Measurements from ENCODE around the gene GOLM1.

GOLM1 gene

GRCh38 chr9:86141843-86142242 is 42.5 kb upstream of the GOLM1 start (continued):
- TF ChIP-seq, protein P1, sequence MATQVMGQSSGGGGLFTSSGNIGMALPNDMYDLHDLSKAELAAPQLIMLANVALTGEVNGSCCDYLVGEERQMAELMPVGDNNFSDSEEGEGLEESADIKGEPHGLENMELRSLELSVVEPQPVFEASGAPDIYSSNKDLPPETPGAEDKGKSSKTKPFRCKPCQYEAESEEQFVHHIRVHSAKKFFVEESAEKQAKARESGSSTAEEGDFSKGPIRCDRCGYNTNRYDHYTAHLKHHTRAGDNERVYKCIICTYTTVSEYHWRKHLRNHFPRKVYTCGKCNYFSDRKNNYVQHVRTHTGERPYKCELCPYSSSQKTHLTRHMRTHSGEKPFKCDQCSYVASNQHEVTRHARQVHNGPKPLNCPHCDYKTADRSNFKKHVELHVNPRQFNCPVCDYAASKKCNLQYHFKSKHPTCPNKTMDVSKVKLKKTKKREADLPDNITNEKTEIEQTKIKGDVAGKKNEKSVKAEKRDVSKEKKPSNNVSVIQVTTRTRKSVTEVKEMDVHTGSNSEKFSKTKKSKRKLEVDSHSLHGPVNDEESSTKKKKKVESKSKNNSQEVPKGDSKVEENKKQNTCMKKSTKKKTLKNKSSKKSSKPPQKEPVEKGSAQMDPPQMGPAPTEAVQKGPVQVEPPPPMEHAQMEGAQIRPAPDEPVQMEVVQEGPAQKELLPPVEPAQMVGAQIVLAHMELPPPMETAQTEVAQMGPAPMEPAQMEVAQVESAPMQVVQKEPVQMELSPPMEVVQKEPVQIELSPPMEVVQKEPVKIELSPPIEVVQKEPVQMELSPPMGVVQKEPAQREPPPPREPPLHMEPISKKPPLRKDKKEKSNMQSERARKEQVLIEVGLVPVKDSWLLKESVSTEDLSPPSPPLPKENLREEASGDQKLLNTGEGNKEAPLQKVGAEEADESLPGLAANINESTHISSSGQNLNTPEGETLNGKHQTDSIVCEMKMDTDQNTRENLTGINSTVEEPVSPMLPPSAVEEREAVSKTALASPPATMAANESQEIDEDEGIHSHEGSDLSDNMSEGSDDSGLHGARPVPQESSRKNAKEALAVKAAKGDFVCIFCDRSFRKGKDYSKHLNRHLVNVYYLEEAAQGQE (tag by site-specific recombination; IDR thresholded peaks at IDR 0.05) = no peak
- TF ChIP-seq ZNF473 (tag by site-specific recombination; IDR thresholded peaks at IDR 0.05) = no peak
- no peak for TF ChIP-seq ZNF658 (tag by site-specific recombination; IDR thresholded peaks at IDR 0.05)
- peak; percentile 99 for TF ChIP-seq OVOL3 (tag by site-specific recombination; IDR thresholded peaks at IDR 0.05)
- no peak for TF ChIP-seq ZNF169 (tag by site-specific recombination; IDR thresholded peaks at IDR 0.05)
- TF ChIP-seq ZNF704 (tag by site-specific recombination; IDR thresholded peaks at IDR 0.05) = no peak
- TF ChIP-seq ZNF548 (tag by site-specific recombination; IDR thresholded peaks at IDR 0.05) = no peak
- TF ChIP-seq ZNF223 (tag by site-specific recombination; IDR thresholded peaks at IDR 0.05) = no peak
- peak; percentile 85 for TF ChIP-seq KLF16 (tag by site-specific recombination; IDR thresholded peaks at IDR 0.05)
- TF ChIP-seq ZNF155 (tag by site-specific recombination; IDR thresholded peaks at IDR 0.05) = no peak
- TF ChIP-seq ZNF146 (tag by site-specific recombination; IDR thresholded peaks at IDR 0.05) = no peak
- no peak for TF ChIP-seq ZNF521 (tag by site-specific recombination; IDR thresholded peaks at IDR 0.05)
- no peak for TF ChIP-seq ZNF585B (tag by site-specific recombination; IDR thresholded peaks at IDR 0.05)
- TF ChIP-seq ZNF510 (tag by site-specific recombination; IDR thresholded peaks at IDR 0.05; ENCODE audit: insufficient replicate concordance) = peak; percentile 46
- no peak for TF ChIP-seq ZNF350 (tag by site-specific recombination; IDR thresholded peaks at IDR 0.05)
- TF ChIP-seq SP3 (tag by site-specific recombination; IDR thresholded peaks at IDR 0.05) = no peak
- TF ChIP-seq ZNF837 (tag by site-specific recombination; IDR thresholded peaks at IDR 0.05) = no peak
- no peak for TF ChIP-seq ZNF571 (tag by site-specific recombination; IDR thresholded peaks at IDR 0.05)
- TF ChIP-seq FEZF1 (tag by site-specific recombination; IDR thresholded peaks at IDR 0.05) = peak; percentile 99
- no peak for TF ChIP-seq ZNF416 (tag by site-specific recombination; IDR thresholded peaks at IDR 0.05)
- TF ChIP-seq, protein P2, sequence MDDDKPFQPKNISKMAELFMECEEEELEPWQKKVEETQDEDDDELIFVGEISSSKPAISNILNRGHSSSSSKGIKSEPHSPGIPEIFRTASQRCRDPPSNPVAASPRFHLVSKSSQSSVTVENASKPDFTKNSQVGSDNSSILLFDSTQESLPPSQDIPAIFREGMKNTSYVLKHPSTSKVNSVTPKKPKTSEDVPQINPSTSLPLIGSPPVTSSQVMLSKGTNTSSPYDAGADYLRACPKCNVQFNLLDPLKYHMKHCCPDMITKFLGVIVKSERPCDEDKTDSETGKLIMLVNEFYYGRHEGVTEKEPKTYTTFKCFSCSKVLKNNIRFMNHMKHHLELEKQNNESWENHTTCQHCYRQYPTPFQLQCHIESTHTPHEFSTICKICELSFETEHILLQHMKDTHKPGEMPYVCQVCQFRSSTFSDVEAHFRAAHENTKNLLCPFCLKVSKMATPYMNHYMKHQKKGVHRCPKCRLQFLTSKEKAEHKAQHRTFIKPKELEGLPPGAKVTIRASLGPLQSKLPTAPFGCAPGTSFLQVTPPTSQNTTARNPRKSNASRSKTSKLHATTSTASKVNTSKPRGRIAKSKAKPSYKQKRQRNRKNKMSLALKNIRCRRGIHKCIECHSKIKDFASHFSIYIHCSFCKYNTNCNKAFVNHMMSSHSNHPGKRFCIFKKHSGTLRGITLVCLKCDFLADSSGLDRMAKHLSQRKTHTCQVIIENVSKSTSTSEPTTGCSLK (tag by site-specific recombination; IDR thresholded peaks at IDR 0.05) = no peak
- peak; percentile 62 for TF ChIP-seq ATF2 (tag by site-specific recombination; IDR thresholded peaks at IDR 0.05; ENCODE audit: low read depth)
- no peak for TF ChIP-seq ZBTB21 (tag by site-specific recombination; IDR thresholded peaks at IDR 0.05)
- TF ChIP-seq ZNF747 (tag by site-specific recombination; IDR thresholded peaks at IDR 0.05) = no peak
- TF ChIP-seq HOXD13 (CRISPR knock-in tag; IDR thresholded peaks at IDR 0.05; ENCODE audit: borderline replicate concordance) = peak; percentile 95
- no peak for TF ChIP-seq ZNF433 (tag by site-specific recombination; IDR thresholded peaks at IDR 0.05; ENCODE audit: low read depth)
- no peak for TF ChIP-seq ZNF530 (tag by site-specific recombination; IDR thresholded peaks at IDR 0.05; ENCODE audit: low read depth)
- TF ChIP-seq, protein P3, sequence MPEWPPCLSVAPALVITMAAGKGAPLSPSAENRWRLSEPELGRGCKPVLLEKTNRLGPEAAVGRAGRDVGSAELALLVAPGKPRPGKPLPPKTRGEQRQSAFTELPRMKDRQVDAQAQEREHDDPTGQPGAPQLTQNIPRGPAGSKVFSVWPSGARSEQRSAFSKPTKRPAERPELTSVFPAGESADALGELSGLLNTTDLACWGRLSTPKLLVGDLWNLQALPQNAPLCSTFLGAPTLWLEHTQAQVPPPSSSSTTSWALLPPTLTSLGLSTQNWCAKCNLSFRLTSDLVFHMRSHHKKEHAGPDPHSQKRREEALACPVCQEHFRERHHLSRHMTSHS (tag by site-specific recombination; IDR thresholded peaks at IDR 0.05) = 0 out of 2 replicates have a peak, but pooled peaks have one; percentile 49
- TF ChIP-seq, protein P4, sequence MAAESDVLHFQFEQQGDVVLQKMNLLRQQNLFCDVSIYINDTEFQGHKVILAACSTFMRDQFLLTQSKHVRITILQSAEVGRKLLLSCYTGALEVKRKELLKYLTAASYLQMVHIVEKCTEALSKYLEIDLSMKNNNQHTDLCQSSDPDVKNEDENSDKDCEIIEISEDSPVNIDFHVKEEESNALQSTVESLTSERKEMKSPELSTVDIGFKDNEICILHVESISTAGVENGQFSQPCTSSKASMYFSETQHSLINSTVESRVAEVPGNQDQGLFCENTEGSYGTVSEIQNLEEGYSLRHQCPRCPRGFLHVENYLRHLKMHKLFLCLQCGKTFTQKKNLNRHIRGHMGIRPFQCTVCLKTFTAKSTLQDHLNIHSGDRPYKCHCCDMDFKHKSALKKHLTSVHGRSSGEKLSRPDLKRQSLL (tag by site-specific recombination; IDR thresholded peaks at IDR 0.05) = no peak
- TF ChIP-seq ZBTB49 (tag by site-specific recombination; IDR thresholded peaks at IDR 0.05; ENCODE audit: low read depth) = 0 out of 2 replicates have a peak, but pooled peaks have one; percentile 50

Measured in HEK293 (cell line).